ENCODE data around the gene PCDH15. TPM values are rescaled to one million over a fixed set of nuclear protein-coding genes. Genes with fewer than 3 reads are reported as not detected.

Gene PCDH15
- total and polyA plus RNA-seq, 9 of the 15 experiments (the other 6 are each of a cell fraction or from before 2014, with no cell fraction given): not detected

DNA sequence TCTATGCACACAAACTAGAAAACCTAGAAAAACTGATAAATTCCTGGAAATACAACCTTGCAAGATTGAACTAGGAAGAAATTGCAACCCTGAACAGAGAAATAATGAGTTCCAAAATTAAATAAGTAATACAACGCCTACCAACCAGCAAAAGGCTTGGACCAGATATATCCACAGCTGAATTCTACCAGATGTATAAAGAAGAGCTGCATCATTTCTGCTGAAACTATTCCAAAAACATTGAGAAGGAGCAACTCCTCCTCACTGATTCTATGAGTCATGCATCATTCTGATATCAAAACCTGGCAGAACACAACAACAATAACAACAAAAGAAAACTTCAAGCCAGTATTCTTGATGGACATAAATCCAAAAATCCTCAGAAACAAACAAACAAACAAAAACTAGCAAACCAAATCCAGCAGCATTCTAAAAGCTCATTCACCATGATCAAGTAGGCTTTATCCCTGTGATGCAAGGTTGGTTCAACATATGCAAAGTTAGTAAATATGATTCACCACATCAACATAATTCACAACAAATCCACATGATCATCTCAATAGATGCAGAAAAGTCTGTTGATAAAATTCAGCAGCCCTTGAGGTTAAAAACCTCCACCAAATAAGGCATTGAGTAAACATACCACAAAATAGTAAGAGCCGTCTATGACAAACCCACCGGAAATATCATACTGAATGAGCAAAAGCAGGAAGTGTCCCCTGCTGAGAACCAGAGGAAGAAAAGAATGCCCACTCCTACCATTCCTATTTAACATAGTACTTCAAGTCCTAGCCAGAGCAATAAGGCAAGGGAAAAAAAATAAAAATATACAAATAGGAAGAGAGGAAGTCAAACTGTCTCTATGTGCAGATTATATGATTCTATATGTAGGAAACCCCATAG lies 98.2 kb downstream of the PCDH15 start:
- Histone ChIP-seq H4K20me1 (replicated peaks; ENCODE audit: control insufficient read depth, insufficient read depth, low read length) (no peaks in the 10 kb centered on the region), H3K9me3 (replicated peaks; ENCODE audit: control insufficient read depth, insufficient read depth, low read depth, low read length) (no peaks in the 10 kb centered on the region; the same call in 1 of the 2 replicates), H3K27me3 (ENCODE audit: control insufficient read depth in 2 of 2, insufficient read depth in 2 of 2, low read length in 2 of 2) (no peaks in the 10 kb centered on the region), H3K36me3 (ENCODE audit: control insufficient read depth, insufficient read depth, low read length) (no peaks in the 10 kb centered on the region), H3K9ac (ENCODE audit: insufficient read depth in 1 of 2, low read depth in 2 of 2, low read length in 2 of 2) (no peak overlapping the region), H3K4me3 (no peak overlapping the region), H3K4me2 (ENCODE audit: insufficient read depth, low read length) (no peak overlapping the region), H3K4me1 (replicated peaks in 1 of 2; ENCODE audit: control insufficient read depth in 2 of 2, insufficient read depth in 2 of 2, low read length in 2 of 2) (no peaks in the 10 kb centered on the region), H3K9me1 (ENCODE audit: control insufficient read depth, insufficient read depth, low read length) (no peaks in the 10 kb centered on the region), H2AFZ (ENCODE audit: low read depth, low read length) (no peak overlapping the region), H3K27ac (ENCODE audit: extremely low read depth, low read depth, low read length) (no peak overlapping the region), H3K79me2 (ENCODE audit: control insufficient read depth, insufficient read depth, low read length) (no peaks in the 10 kb centered on the region)
- FAIRE-seq: no peak
- BruUV-seq (replicated peaks): no TSS peak
- ChIA-PET CTCF (ENCODE audit: low intra/inter-chr PET ratio) (no interaction called here), POLR2A (no interaction called here)
- ATAC-seq: no peak
- WGBS (ENCODE audit: insufficient coverage, low coverage, missing lambda C conversion rate): 0% methylated on average over 3 of the region's 3 CpGs
- no peak for DNase-seq (ENCODE audit: extremely low read depth in 1 of 4, low spot score in 3 of 4)
- in situ Hi-C loops (cut with MboI): no loop called here
- TF ChIP-seq ESRRA (IDR thresholded peaks at IDR 0.05; ENCODE audit: borderline replicate concordance, low read depth): no peak
- TF ChIP-seq ID3 (CRISPR knock-in tag; IDR thresholded peaks at IDR 0.05): no peak
- TF ChIP-seq ID3 (tag; IDR thresholded peaks at IDR 0.05): no peak
- TF ChIP-seq MAFK (IDR thresholded peaks at IDR 0.05; ENCODE audit: low read length): no peak
- no peak for TF ChIP-seq PCBP1 (IDR thresholded peaks at IDR 0.05; ENCODE audit: low read depth, low read length, poor library complexity, severe bottlenecking)
- no peak for TF ChIP-seq CBFA2T3 (IDR thresholded peaks at IDR 0.05)
- TF ChIP-seq CBFA2T2 (conservative IDR thresholded peaks at IDR 0.05): no peak
- TF ChIP-seq BRF1 (IDR thresholded peaks at IDR 0.05; ENCODE audit: borderline replicate concordance, extremely low read depth, insufficient read length): no peak
- no peak for TF ChIP-seq NR3C1 (CRISPR knock-in tag; IDR thresholded peaks at IDR 0.05)
- no peak for TF ChIP-seq KAT2B (IDR thresholded peaks at IDR 0.05; ENCODE audit: low read depth, low read length)
- no peak for TF ChIP-seq ZNF134 (CRISPR knock-in tag; conservative IDR thresholded peaks at IDR 0.05)
- no peak for TF ChIP-seq FIP1L1 (IDR thresholded peaks at IDR 0.05; ENCODE audit: low read depth, low read length, poor library complexity, severe bottlenecking)
- TF ChIP-seq, protein P1, sequence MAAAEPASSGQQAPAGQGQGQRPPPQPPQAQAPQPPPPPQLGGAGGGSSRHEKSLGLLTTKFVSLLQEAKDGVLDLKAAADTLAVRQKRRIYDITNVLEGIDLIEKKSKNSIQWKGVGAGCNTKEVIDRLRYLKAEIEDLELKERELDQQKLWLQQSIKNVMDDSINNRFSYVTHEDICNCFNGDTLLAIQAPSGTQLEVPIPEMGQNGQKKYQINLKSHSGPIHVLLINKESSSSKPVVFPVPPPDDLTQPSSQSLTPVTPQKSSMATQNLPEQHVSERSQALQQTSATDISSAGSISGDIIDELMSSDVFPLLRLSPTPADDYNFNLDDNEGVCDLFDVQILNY (CRISPR knock-in tag; IDR thresholded peaks at IDR 0.05): no peak
- TF ChIP-seq ZFX (CRISPR knock-in tag; IDR thresholded peaks at IDR 0.05): no peak
- TF ChIP-seq ARID3B (CRISPR knock-in tag; IDR thresholded peaks at IDR 0.05; ENCODE audit: borderline replicate concordance): no peak
- intact Hi-C loops (cut with micrococcal nuclease): no loop called here

Data from K562 (cell line).